Islet of Langerhans (tissue), 1 donor: ENCODE data around the gene BRD7.

ENCODE experiments used
- FAIRE-seq: peaks from one replicate; lab custom pipeline; 2011; peaks lifted over from hg19 to GRCh38; lab: Jason Lieb, UNC

BRD7 gene

GRCh38 chr16:50368410-50369132 is at the start of gene BRD7:
TSS of gene BRD7 (minus strand) at chr16:50368988. CDS start at chr16:50368774, 214 bp downstream.
- no peak for FAIRE-seq

GRCh38 chr16:50416388-50416787 is 47.6 kb upstream of the BRD7 start:
- no peak for FAIRE-seq

- FAIRE-seq: no peak
These were observed 45.4 kb upstream of the BRD7 start for GRCh38 chr16:50414152-50414551.

- no peak for FAIRE-seq
These were observed 42.2 kb upstream of the BRD7 start for GRCh38 chr16:50411034-50411433.

- FAIRE-seq: no peak
These were observed 39.3 kb upstream of the BRD7 start for GRCh38 chr16:50408001-50408561.

GRCh38 chr16:50407351-50407750 is 38.6 kb upstream of the BRD7 start:
- no peak for FAIRE-seq

- no peak for FAIRE-seq
These were observed 34.7 kb upstream of the BRD7 start for GRCh38 chr16:50403491-50403890.

GRCh38 chr16:50402298-50402895 is 33.6 kb upstream of the BRD7 start:
- FAIRE-seq: no peak

- FAIRE-seq: no peak
These were observed 32.6 kb upstream of the BRD7 start for GRCh38 chr16:50401355-50401754.

GRCh38 chr16:50400967-50401348 is 32.2 kb upstream of the BRD7 start:
- no peak for FAIRE-seq

GRCh38 chr16:50400312-50400966 is 31.7 kb upstream of the BRD7 start:
- no peak for FAIRE-seq

GRCh38 chr16:50399411-50399810 is 30.6 kb upstream of the BRD7 start:
- FAIRE-seq: no peak

GRCh38 chr16:50398336-50398735 is 29.5 kb upstream of the BRD7 start:
- FAIRE-seq: no peak

- no peak for FAIRE-seq
These were observed 28.2 kb upstream of the BRD7 start for GRCh38 chr16:50396761-50397535.

GRCh38 chr16:50395763-50396710 is 27.2 kb upstream of the BRD7 start:
- FAIRE-seq: no peak

- FAIRE-seq: no peak
These were observed 25.3 kb upstream of the BRD7 start for GRCh38 chr16:50393858-50394802.

- no peak for FAIRE-seq
These were observed 24.6 kb upstream of the BRD7 start for GRCh38 chr16:50393416-50393815.

GRCh38 chr16:50390914-50391716 is 22.3 kb upstream of the BRD7 start:
- no peak for FAIRE-seq

GRCh38 chr16:50390371-50390771 is 21.6 kb upstream of the BRD7 start:
- no peak for FAIRE-seq
